CD4-positive, alpha-beta memory T cell (primary cell): ENCODE data around the gene RNF144A. TPM values are rescaled to one million over a fixed set of nuclear protein-coding genes. Genes with fewer than 3 reads are reported as not detected.

Experiments
- CTCF ChIA-PET: fragments of 350-600 bp; sonication (Branson Sonifier 250); formaldehyde crosslinking; loops from one replicate; lab custom pipeline; 2021; ENCODE audit warnings: inconsistent platforms; ENCODE audit not compliant: partially characterized antibody; lab: Charles Lee
- POLR2A ChIA-PET: fragments of 350-600 bp; sonication (Branson Sonifier 250); formaldehyde crosslinking; loops from one replicate; lab custom pipeline; 2021; ENCODE audit not compliant: partially characterized antibody; lab: Charles Lee
- DNase-seq, 5 donors: peaks; one replicate each; pipeline versions ENCODE4 v3.0.0 to v3.0.0-alpha.2; 2020 to 2022; ENCODE audit warnings: mixed read lengths in 1 of 5
- H3K27ac ChIP-seq: one replicate; pipeline ENCODE4 v1.7.0; 2013; ENCODE audit warnings: low read depth, low read length
- H3K27me3 ChIP-seq: 2 replicates; pipeline ENCODE4 v1.7.0; 2013; ENCODE audit warnings: mild to moderate bottlenecking, low read length, moderate library complexity; ENCODE audit not compliant: insufficient read depth
- H3K36me3 ChIP-seq: 2 replicates; pipeline ENCODE4 v1.7.0; 2013; ENCODE audit warnings: mild to moderate bottlenecking, low read length, moderate library complexity; ENCODE audit not compliant: insufficient read depth
- H3K4me1 ChIP-seq: 2 replicates; pipeline ENCODE4 v1.7.0; 2013; ENCODE audit warnings: mild to moderate bottlenecking, low read length, moderate library complexity; ENCODE audit not compliant: insufficient read depth
- H3K4me3 ChIP-seq, 2 donors: one replicate each; pipeline ENCODE4 v1.7.0; 2013; ENCODE audit warnings: low read length in 2 of 2, mild to moderate bottlenecking in 1 of 2
- H3K9me3 ChIP-seq, 2 donors: one replicate each; pipeline ENCODE4 v1.7.0; 2013; ENCODE audit warnings: low read length in 2 of 2, control low read depth in 1 of 2; ENCODE audit not compliant: control insufficient read depth in 1 of 2
- H3K27ac Mint-ChIP-seq, 7 donors: one replicate each; pipeline ENCODE4 v1.8.0; 2020 to 2021; ENCODE audit warnings: mixed read lengths in 7 of 7, mild to moderate bottlenecking in 6 of 7, inconsistent platforms in 3 of 7, moderate library complexity in 3 of 7
- H3K27me3 Mint-ChIP-seq, 2 donors: one replicate each; pipeline ENCODE4 v1.8.0; 2020 to 2021; ENCODE audit warnings: mixed read lengths in 2 of 2
- H3K36me3 Mint-ChIP-seq, 2 donors: one replicate each; pipeline ENCODE4 v1.8.0; 2020 to 2021; ENCODE audit warnings: mixed read lengths in 2 of 2, inconsistent platforms in 1 of 2, mild to moderate bottlenecking in 1 of 2
- H3K4me1 Mint-ChIP-seq, 4 donors: one replicate each; pipeline ENCODE4 v1.8.0; 2020 to 2021; ENCODE audit warnings: mixed read lengths in 4 of 4, mild to moderate bottlenecking in 1 of 4
- H3K4me3 Mint-ChIP-seq, 8 donors: one replicate each; pipeline ENCODE4 v1.8.0; 2020 to 2021; ENCODE audit warnings: mixed read lengths in 8 of 8, mild to moderate bottlenecking in 7 of 8, moderate library complexity in 6 of 8, inconsistent platforms in 3 of 8
- H3K9me3 Mint-ChIP-seq, 8 donors: one replicate each; pipeline ENCODE4 v1.8.0; 2020 to 2021; ENCODE audit warnings: mixed read lengths in 8 of 8, mild to moderate bottlenecking in 5 of 8, inconsistent platforms in 3 of 8, moderate library complexity in 1 of 8
- intact Hi-C: fragments of 100-400 bp; cut with micrococcal nuclease; formaldehyde crosslinking; loops from one replicate; pipeline ENCODE4 v1.15.1; 2023
- polyA plus RNA-seq, 2 donors: library from polyadenylated mRNA; unstranded; fragments of 300-500 nt; fragmentation: Illumina TruSeq; gene quantifications; one replicate each; pipeline ENCODE4 v1.2.3, GENCODE V29; 2021
- total RNA-seq, 2 experiments: library from RNA; stranded (reverse); gene quantifications; one replicate each; pipeline ENCODE4 v1.2.3, GENCODE V29; 2021

The RNF144A gene
- total and polyA plus RNA-seq, 4 experiments from 2014 or later, result 3.9 to 41.1 (median 23.8) TPM

GRCh38 chr2:6978991-6979390 lies 61.8 kb downstream of the RNF144A start:
- Histone ChIP-seq H3K4me3 (no peak overlapping the region), H3K27me3 (no peaks in the 10 kb centered on the region), H3K4me1 (no peaks in the 10 kb centered on the region), H3K27ac (no peak overlapping the region), H3K36me3 (no peaks in the 10 kb centered on the region), H3K9me3 (no peaks in the 10 kb centered on the region)
- intact Hi-C loops, result no loop called here
- peaks cover 17 to 49% of the 10 kb centered on the region in 2 donors for H3K36me3 Mint-ChIP-seq
- peak overlapping the region in 2 of 7 donors; percentile 49 to 63 for H3K27ac Mint-ChIP-seq
- no peak for DNase-seq
- no peaks in the 10 kb centered on the region for H3K27me3 Mint-ChIP-seq
- peaks cover 2 to 20% (median 19%) of the 10 kb centered on the region in 4 donors for H3K4me1 Mint-ChIP-seq
- H3K9me3 Mint-ChIP-seq, result peaks cover 0 to 2% (median 0%) of the 10 kb centered on the region in 8 donors
- no peak overlapping the region for H3K4me3 Mint-ChIP-seq
- POLR2A ChIA-PET, result no interaction called here
- CTCF ChIA-PET, result interaction anchor here (1.0 kb wide), 1 partner anchor 81 kb away, joined by 5 read pairs; no protein-coding TSS in a partner anchor

- H3K27ac ChIP-seq, result no peak overlapping the region
- DNase-seq, result no peak
- H3K9me3 ChIP-seq, result no peaks in the 10 kb centered on the region
- POLR2A ChIA-PET, result no interaction called here
- Mint-ChIP-seq H3K4me1 (peaks cover 6 to 43% (median 25%) of the 10 kb centered on the region in 4 donors), H3K27me3 (no peaks in the 10 kb centered on the region), H3K9me3 (peaks cover 0 to 2% (median 0%) of the 10 kb centered on the region in 8 donors), H3K36me3 (peaks cover 17 to 44% of the 10 kb centered on the region in 2 donors), H3K4me3 (no peak overlapping the region), H3K27ac (no peak overlapping the region)
- CTCF ChIA-PET, result interaction anchor here (1.4 kb wide), 1 partner anchor 20 kb away, joined by 3 read pairs; no protein-coding TSS in a partner anchor
- intact Hi-C loops, result no loop called here
- no peaks in the 10 kb centered on the region for H3K36me3 ChIP-seq
- H3K4me3 ChIP-seq, result no peak overlapping the region
- no peaks in the 10 kb centered on the region for H3K27me3 ChIP-seq
- no peaks in the 10 kb centered on the region for H3K4me1 ChIP-seq
Observed at GRCh38 chr2:6982449-6982848, 65.2 kb downstream of the RNF144A start.

GRCh38 chr2:6982934-6983589 lies 65.8 kb downstream of the RNF144A start:
- peaks cover 7 to 44% (median 24%) of the 10 kb centered on the region in 4 donors for H3K4me1 Mint-ChIP-seq
- no peaks in the 10 kb centered on the region for H3K36me3 ChIP-seq
- intact Hi-C loops, result no loop called here
- H3K4me1 ChIP-seq, result no peaks in the 10 kb centered on the region
- peaks cover 19 to 40% of the 10 kb centered on the region in 2 donors for H3K36me3 Mint-ChIP-seq
- H3K27me3 Mint-ChIP-seq, result no peaks in the 10 kb centered on the region
- H3K9me3 ChIP-seq, result no peaks in the 10 kb centered on the region
- no peak for DNase-seq
- no peak overlapping the region for H3K4me3 Mint-ChIP-seq
- CTCF ChIA-PET, result interaction anchor here (1.4 kb wide), 1 partner anchor 21 kb away, joined by 3 read pairs; no protein-coding TSS in a partner anchor
- no peak overlapping the region for H3K4me3 ChIP-seq
- H3K27me3 ChIP-seq, result no peaks in the 10 kb centered on the region
- no peak overlapping the region for H3K27ac ChIP-seq
- POLR2A ChIA-PET, result no interaction called here
- H3K27ac Mint-ChIP-seq, result peak overlapping the region in 1 of 7 donors; percentile 55
- H3K9me3 Mint-ChIP-seq, result peaks cover 0 to 2% (median 0%) of the 10 kb centered on the region in 8 donors

- POLR2A ChIA-PET, result no interaction called here
- Mint-ChIP-seq H3K27me3 (no peaks in the 10 kb centered on the region), H3K9me3 (peaks cover 0 to 4% (median 0%) of the 10 kb centered on the region in 8 donors), H3K4me1 (peaks cover 5 to 37% (median 22%) of the 10 kb centered on the region in 4 donors), H3K36me3 (peaks cover 22 to 26% of the 10 kb centered on the region in 2 donors), H3K4me3 (peak overlapping the region in 2 of 8 donors; percentile 4 to 18), H3K27ac (peak overlapping the region in 1 of 7 donors; percentile 48)
- CTCF ChIA-PET, result interaction anchor here (0.9 to 1.3 kb wide), 3 partner anchors 13 to 89 kb away, joined by 3 read pairs; no protein-coding TSS in a partner anchor
- H3K27me3 ChIP-seq, result no peaks in the 10 kb centered on the region
- DNase-seq, result no peak
- H3K4me3 ChIP-seq, result no peak overlapping the region
- H3K9me3 ChIP-seq, result no peaks in the 10 kb centered on the region
- H3K36me3 ChIP-seq, result no peaks in the 10 kb centered on the region
- intact Hi-C loops, result no loop called here
- H3K4me1 ChIP-seq, result no peaks in the 10 kb centered on the region
- H3K27ac ChIP-seq, result no peak overlapping the region
Observed at GRCh38 chr2:6986301-6986911, 69.2 kb downstream of the RNF144A start.

- no peaks in the 10 kb centered on the region for H3K36me3 ChIP-seq
- H3K9me3 ChIP-seq, result no peaks in the 10 kb centered on the region
- Mint-ChIP-seq H3K4me3 (no peak overlapping the region), H3K27me3 (no peaks in the 10 kb centered on the region), H3K9me3 (peaks cover 0 to 4% (median 0%) of the 10 kb centered on the region in 8 donors), H3K4me1 (peaks cover 8 to 37% (median 18%) of the 10 kb centered on the region in 4 donors), H3K36me3 (peaks cover 18 to 24% of the 10 kb centered on the region in 2 donors), H3K27ac (no peak overlapping the region)
- H3K27ac ChIP-seq, result no peak overlapping the region
- intact Hi-C loops, result no loop called here
- H3K27me3 ChIP-seq, result no peaks in the 10 kb centered on the region
- no peak overlapping the region for H3K4me3 ChIP-seq
- ChIA-PET POLR2A (no interaction called here), CTCF (interaction anchor here (1.0 to 1.3 kb wide), 2 partner anchors 13 to 21 kb away, joined by 3 read pairs; no protein-coding TSS in a partner anchor)
- H3K4me1 ChIP-seq, result no peaks in the 10 kb centered on the region
- no peak for DNase-seq
Observed at GRCh38 chr2:6986912-6987361, 69.7 kb downstream of the RNF144A start.

GRCh38 chr2:6990871-6991270 lies 73.7 kb downstream of the RNF144A start:
- H3K27me3 Mint-ChIP-seq, result no peaks in the 10 kb centered on the region
- Histone ChIP-seq H3K27me3 (no peaks in the 10 kb centered on the region), H3K27ac (no peak overlapping the region), H3K4me3 (no peak overlapping the region), H3K4me1 (no peaks in the 10 kb centered on the region), H3K36me3 (no peaks in the 10 kb centered on the region), H3K9me3 (no peaks in the 10 kb centered on the region)
- H3K4me1 Mint-ChIP-seq, result peaks cover 7 to 24% (median 9%) of the 10 kb centered on the region in 4 donors
- H3K27ac Mint-ChIP-seq, result peak overlapping the region in 2 of 7 donors; percentile 57
- CTCF ChIA-PET, result no interaction called here
- no peak overlapping the region for H3K4me3 Mint-ChIP-seq
- POLR2A ChIA-PET, result no interaction called here
- DNase-seq, result no peak
- H3K36me3 Mint-ChIP-seq, result peaks cover 25% of the 10 kb centered on the region in 2 donors
- peaks cover 0 to 4% (median 0%) of the 10 kb centered on the region in 8 donors for H3K9me3 Mint-ChIP-seq
- intact Hi-C loops, result no loop called here

GRCh38 chr2:6992794-6993228 lies 75.6 kb downstream of the RNF144A start:
- H3K27ac Mint-ChIP-seq, result no peak overlapping the region
- no peaks in the 10 kb centered on the region for H3K4me1 ChIP-seq
- no peak overlapping the region for H3K27ac ChIP-seq
- intact Hi-C loops, result no loop called here
- no peak overlapping the region for H3K4me3 ChIP-seq
- DNase-seq, result no peak
- H3K36me3 ChIP-seq, result no peaks in the 10 kb centered on the region
- peaks cover 0 to 4% (median 0%) of the 10 kb centered on the region in 8 donors for H3K9me3 Mint-ChIP-seq
- no peaks in the 10 kb centered on the region for H3K27me3 Mint-ChIP-seq
- peaks cover 0 to 14% (median 8%) of the 10 kb centered on the region in 4 donors for H3K4me1 Mint-ChIP-seq
- H3K9me3 ChIP-seq, result no peaks in the 10 kb centered on the region
- no peak overlapping the region for H3K4me3 Mint-ChIP-seq
- H3K27me3 ChIP-seq, result no peaks in the 10 kb centered on the region
- POLR2A ChIA-PET, result no interaction called here
- CTCF ChIA-PET, result no interaction called here
- peaks cover 29 to 37% of the 10 kb centered on the region in 2 donors for H3K36me3 Mint-ChIP-seq
